M059J (cell line): ENCODE measurements around the gene FREM2. TPM values are rescaled to one million over a fixed set of nuclear protein-coding genes. Genes with fewer than 3 reads are reported as not detected.
A peak's percentile ranks its signal among the peaks of the same experiment; 100 is the strongest.

Source experiments
- DNase-seq: peaks from one replicate; pipeline ENCODE4 v3.0.0-alpha.2; 2012; ENCODE audit warnings: low read depth
- total RNA-seq: library from RNA; depleted of rRNA; stranded (reverse); fragments of >200 nt; shearing (Covaris generic); gene quantifications from 2 replicates; pipeline ENCODE4 v1.2.3, GENCODE V29; 2014

FREM2 gene
- total RNA-seq, 1 experiment from 2014 or later = 0.12 TPM

DNA sequence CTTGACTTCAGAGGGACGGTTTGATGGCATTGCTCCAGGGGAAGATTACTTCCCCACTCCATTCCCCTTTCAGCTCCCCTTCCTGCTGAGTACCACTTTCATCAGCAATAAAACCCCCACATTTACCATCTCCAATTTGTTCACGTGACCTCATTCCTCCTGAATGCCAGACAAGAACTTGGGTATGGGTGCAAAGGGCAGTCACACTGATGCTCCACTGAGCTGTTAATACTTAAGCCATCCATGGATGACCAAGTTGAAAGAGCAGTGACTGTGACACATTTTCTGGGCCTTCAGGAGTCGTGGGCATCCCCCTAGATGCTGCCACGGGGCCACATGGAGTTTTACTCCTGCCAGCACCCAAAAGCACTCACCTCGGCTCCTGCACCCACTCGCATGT lies 210.6 kb downstream of the FREM2 start:
- no peak for DNase-seq

DNA sequence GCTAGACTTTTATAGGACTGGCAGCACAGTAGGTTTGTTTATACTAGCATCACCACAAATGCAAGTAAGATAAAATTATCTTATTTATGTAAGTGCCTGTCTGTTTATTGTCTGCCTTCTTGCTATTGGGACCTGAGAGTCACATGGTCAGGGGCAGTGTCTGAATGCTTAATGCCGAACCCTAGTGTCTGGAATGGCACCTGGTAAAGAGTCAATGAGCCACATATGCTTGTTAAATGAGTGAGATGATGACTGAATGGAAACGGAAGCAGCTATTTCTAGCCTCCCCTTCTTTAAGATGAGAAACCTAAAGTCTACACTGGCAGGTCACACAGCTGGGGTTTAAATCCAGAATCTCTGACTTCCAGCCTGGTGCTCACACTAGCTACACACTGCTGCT lies 211.6 kb downstream of the FREM2 start:
- DNase-seq = no peak

GRCh38 chr13:38899571-38899970 lies 212.7 kb downstream of the FREM2 start:
- no peak for DNase-seq

DNA sequence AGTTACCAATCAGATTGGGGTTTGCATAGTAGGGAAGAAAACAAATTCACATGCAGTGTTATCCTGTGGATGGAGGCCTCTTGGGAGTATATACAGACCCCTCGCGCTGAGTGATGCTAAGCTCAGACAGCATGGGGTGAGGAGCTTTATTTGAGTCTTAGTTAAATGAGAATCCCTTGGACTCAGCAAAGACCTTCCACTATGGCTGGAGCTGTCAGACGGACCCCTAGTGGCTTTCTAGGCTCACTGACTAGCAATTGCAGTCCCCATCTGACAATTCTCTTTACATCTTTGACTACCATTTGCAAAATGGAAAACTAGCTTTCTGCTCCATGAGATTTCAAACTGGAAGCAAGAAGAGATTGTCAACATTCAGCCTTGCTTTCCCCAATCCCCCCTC lies 213.3 kb downstream of the FREM2 start:
- DNase-seq = no peak

DNA sequence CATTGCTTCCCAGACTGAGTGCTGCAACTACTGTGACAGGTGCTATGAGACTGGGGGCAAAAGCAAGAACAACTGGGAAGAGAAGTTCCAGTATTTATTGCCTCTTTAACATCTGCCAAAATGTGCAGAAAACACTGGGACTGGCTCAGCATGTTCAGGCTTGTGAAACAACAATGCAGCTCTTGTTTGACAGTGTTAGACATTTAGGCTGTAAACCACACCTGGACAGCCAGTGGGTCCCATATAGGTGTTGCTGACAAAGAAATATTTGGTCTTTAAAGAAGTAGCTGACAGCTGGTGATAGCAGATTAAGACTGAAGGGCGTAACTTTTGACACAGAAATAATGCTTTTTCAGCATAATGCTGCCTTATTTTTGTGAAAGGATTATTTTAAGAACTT lies 215.7 kb downstream of the FREM2 start:
- no peak for DNase-seq

- DNase-seq = no peak
Measured at GRCh38 chr13:38905081-38905480, 218.2 kb downstream of the FREM2 start.

- peak; percentile 7 for DNase-seq
Measured at GRCh38 chr13:38905861-38906260, 219.0 kb downstream of the FREM2 start.

GRCh38 chr13:38908574-38908973 lies 221.7 kb downstream of the FREM2 start:
- no peak for DNase-seq

GRCh38 chr13:38914070-38914469 lies 227.2 kb downstream of the FREM2 start:
- peak; percentile 12 for DNase-seq

- DNase-seq = no peak
Measured at GRCh38 chr13:38921081-38921480, 234.2 kb downstream of the FREM2 start.

GRCh38 chr13:38922170-38922569 lies 235.3 kb downstream of the FREM2 start:
- no peak for DNase-seq

DNA sequence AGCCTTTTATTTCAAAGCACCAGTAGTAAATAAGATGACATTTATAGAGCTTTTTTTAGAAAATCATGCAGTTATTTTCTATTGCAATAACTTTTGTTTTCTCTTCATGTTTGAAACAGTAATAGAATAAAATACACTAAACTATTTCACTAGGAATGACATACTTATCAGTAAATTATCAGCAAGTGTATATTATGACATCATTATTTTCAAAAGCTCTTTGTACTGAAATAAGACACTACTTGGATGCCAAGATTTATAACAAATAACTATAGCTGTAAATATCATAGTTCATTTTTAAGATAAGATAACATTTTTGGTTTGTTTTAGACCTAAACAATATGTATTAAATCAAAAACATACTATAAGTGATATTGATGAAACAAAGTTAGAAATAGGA lies 246.9 kb downstream of the FREM2 start:
- DNase-seq = no peak
